ENCODE data around the gene CHADL.

The CHADL gene

GRCh38 chr22:41254230-41254629 is 13.5 kb upstream of the CHADL start:
- DNase-seq, result no peak

GRCh38 chr22:41252365-41252764 is 11.6 kb upstream of the CHADL start:
- DNase-seq, result no peak

GRCh38 chr22:41250127-41250526 is 9.4 kb upstream of the CHADL start:
- no peak for DNase-seq

- DNase-seq, result no peak
These were observed 8.7 kb upstream of the CHADL start for GRCh38 chr22:41249442-41249841.

GRCh38 chr22:41248758-41249157 is 8.0 kb upstream of the CHADL start:
- no peak for DNase-seq

GRCh38 chr22:41248314-41248713 is 7.6 kb upstream of the CHADL start:
- no peak for DNase-seq

- no peak for DNase-seq
These were observed 7.0 kb upstream of the CHADL start for GRCh38 chr22:41247703-41248102.

- DNase-seq, result no peak
These were observed 5.3 kb upstream of the CHADL start for GRCh38 chr22:41245917-41246499.

- DNase-seq, result no peak
These were observed 2.6 kb upstream of the CHADL start for GRCh38 chr22:41243361-41243760.

- DNase-seq, result no peak
These were observed 1.8 kb upstream of the CHADL start for GRCh38 chr22:41242396-41243117.

- DNase-seq, result no peak
These were observed 474 bp upstream of the CHADL start for GRCh38 chr22:41241133-41241676.

GRCh38 chr22:41239443-41240128 is 1.1 kb downstream of the CHADL start:
- no peak for DNase-seq

- DNase-seq, result no peak
These were observed 1.9 kb downstream of the CHADL start for GRCh38 chr22:41238570-41239442.

- no peak for DNase-seq
These were observed 2.8 kb downstream of the CHADL start for GRCh38 chr22:41237707-41238569.

GRCh38 chr22:41237036-41237706 is 3.6 kb downstream of the CHADL start:
- no peak for DNase-seq

- no peak for DNase-seq
These were observed 5.7 kb downstream of the CHADL start for GRCh38 chr22:41234815-41235695.

GRCh38 chr22:41231369-41231768 is 9.4 kb downstream of the CHADL start:
- no peak for DNase-seq

GRCh38 chr22:41230401-41230785 is 10.3 kb downstream of the CHADL start:
- no peak for DNase-seq

GRCh38 chr22:41229730-41230400 is 10.9 kb downstream of the CHADL start:
- DNase-seq, result no peak

- no peak for DNase-seq
These were observed 11.5 kb downstream of the CHADL start for GRCh38 chr22:41229215-41229614.
